ENCODE results near the gene C1S. TPM values are rescaled to one million over a fixed set of nuclear protein-coding genes. Genes with fewer than 3 reads are reported as not detected.
A peak's percentile ranks its signal among the peaks of the same experiment; 100 is the strongest.
"Not testable (repeated sequence)": the region's sequence is repeated elsewhere in the genome, so short reads cannot be mapped to it uniquely, and the experiment has no call there.

The C1S gene
- total RNA-seq, 4 donors from 2014 or later: 391 to 853 (median 638) TPM

- TF ChIP-seq POLR2A (IDR thresholded peaks at IDR 0.05): no peak
- no peak for TF ChIP-seq EP300 (IDR thresholded peaks at IDR 0.05)
- no peak for TF ChIP-seq POLR2AphosphoS5 (IDR thresholded peaks at IDR 0.05)
- no peak for TF ChIP-seq CTCF (IDR thresholded peaks at IDR 0.05)
- no peak overlapping the region for H3K27ac ChIP-seq
- ATAC-seq: no peak
- peaks cover 3 to 8% (median 4%) of the 10 kb centered on the region in 3 donors for H3K4me1 ChIP-seq
- WGBS, 2 donors (ENCODE audit: low coverage in 1 of 2): 73 to 88% methylated on average over 1 to 2 of the region's 4 CpGs
- no peaks in the 10 kb centered on the region for H3K9me3 ChIP-seq
- no peaks in the 10 kb centered on the region for H3K36me3 ChIP-seq
- no peak overlapping the region for H3K4me3 ChIP-seq
- H3K27me3 ChIP-seq: no peaks in the 10 kb centered on the region
These were observed 5.6 kb upstream of the C1S start for GRCh38 chr12:7054925-7055324.

- WGBS, 2 donors (ENCODE audit: low coverage in 1 of 2): 82 to 100% methylated on average over 2 of the region's 2 CpGs
- H3K36me3 ChIP-seq, H3K9me3 ChIP-seq, H3K27me3 ChIP-seq, H3K4me3 ChIP-seq, ATAC-seq, H3K27ac ChIP-seq: not testable (repeated sequence)
- H3K4me1 ChIP-seq: peaks cover 5 to 16% (median 6%) of the 10 kb centered on the region in 3 donors
These were observed 4.8 kb upstream of the C1S start for GRCh38 chr12:7055736-7056135.

GRCh38 chr12:7058163-7058845, 2.2 kb upstream of the C1S start:
- no peak for ATAC-seq
- Histone ChIP-seq H3K4me3 (no peak overlapping the region), H3K27ac (no peak overlapping the region), H3K36me3 (peaks cover 0 to 7% of the 10 kb centered on the region in 2 donors), H3K9me3 (no peaks in the 10 kb centered on the region), H3K27me3 (no peaks in the 10 kb centered on the region), H3K4me1 (peaks cover 5 to 41% (median 6%) of the 10 kb centered on the region in 3 donors)
- 73 to 79% methylated on average over 3 of the region's 3 CpGs for WGBS, 2 donors (ENCODE audit: low coverage in 1 of 2)
- TF ChIP-seq EP300 (IDR thresholded peaks at IDR 0.05): no peak
- no peak for TF ChIP-seq POLR2A (IDR thresholded peaks at IDR 0.05)
- TF ChIP-seq CTCF (IDR thresholded peaks at IDR 0.05): no peak
- no peak for TF ChIP-seq POLR2AphosphoS5 (IDR thresholded peaks at IDR 0.05)

- Histone ChIP-seq H3K4me1 (peaks cover 5 to 47% (median 6%) of the 10 kb centered on the region in 3 donors), H3K4me3 (no peak overlapping the region), H3K27me3 (no peaks in the 10 kb centered on the region), H3K27ac (peak overlapping the region in 1 of 4 donors; percentile 19), H3K36me3 (peaks cover 0 to 13% of the 10 kb centered on the region in 2 donors), H3K9me3 (no peaks in the 10 kb centered on the region)
- no peak for ATAC-seq
- WGBS, 2 donors (ENCODE audit: low coverage in 1 of 2): 75 to 90% methylated on average over 5 to 7 of the region's 9 CpGs
- TF ChIP-seq POLR2A (IDR thresholded peaks at IDR 0.05): no peak
- TF ChIP-seq CTCF (IDR thresholded peaks at IDR 0.05): no peak
- TF ChIP-seq EP300 (IDR thresholded peaks at IDR 0.05): no peak
- no peak for TF ChIP-seq POLR2AphosphoS5 (IDR thresholded peaks at IDR 0.05)
These were observed 1.6 kb upstream of the C1S start for GRCh38 chr12:7058850-7059395.

GRCh38 chr12:7059780-7060179, 738 bp upstream of the C1S start:
- Histone ChIP-seq H3K4me3 (no peak overlapping the region), H3K9me3 (no peaks in the 10 kb centered on the region), H3K36me3 (peaks cover 0 to 22% of the 10 kb centered on the region in 2 donors), H3K27me3 (no peaks in the 10 kb centered on the region), H3K4me1 (peaks cover 5 to 53% (median 6%) of the 10 kb centered on the region in 3 donors), H3K27ac (peak overlapping the region; percentile 82 to 96 (median 86))
- ATAC-seq: no peak
- TF ChIP-seq CTCF (IDR thresholded peaks at IDR 0.05) (no peak), POLR2AphosphoS5 (IDR thresholded peaks at IDR 0.05) (no peak), EP300 (IDR thresholded peaks at IDR 0.05) (no peak), POLR2A (IDR thresholded peaks at IDR 0.05) (no peak)
- 80 to 90% methylated on average over 1 to 3 of the region's 4 CpGs for WGBS, 2 donors (ENCODE audit: low coverage in 1 of 2)
